SK-N-DZ (cell line): ENCODE data around the gene D2HGDH.
"Not testable (repeated sequence)": the region's sequence is repeated elsewhere in the genome, so short reads cannot be mapped to it uniquely, and the experiment has no call there.

ENCODE experiments used
- DNase-seq: peaks from one replicate; pipeline ENCODE4 v3.0.0-alpha.2; 2015; ENCODE audit warnings: low spot score

The D2HGDH gene

GRCh38 chr2:241806217-241806616, 71.8 kb downstream of the D2HGDH start:
- DNase-seq: peak; percentile 67

GRCh38 chr2:241808051-241808720, 73.8 kb downstream of the D2HGDH start:
- DNase-seq: peak; percentile 78

- peak; percentile 83 for DNase-seq
Observed at GRCh38 chr2:241808721-241809382, 74.4 kb downstream of the D2HGDH start, which contains the start of gene NEU4. NEU4 (plus strand) TSS chr2:241809193; CDS start chr2:241814485, 5,292 bp downstream.

GRCh38 chr2:241809383-241810306, 75.2 kb downstream of the D2HGDH start:
- no peak for DNase-seq

GRCh38 chr2:241810307-241811200, 76.1 kb downstream of the D2HGDH start:
- no peak for DNase-seq

- DNase-seq: no peak
Observed at GRCh38 chr2:241811201-241811951, 76.9 kb downstream of the D2HGDH start.

GRCh38 chr2:241811952-241812729, 77.7 kb downstream of the D2HGDH start:
- no peak for DNase-seq

GRCh38 chr2:241812730-241813643, 78.6 kb downstream of the D2HGDH start:
- no peak for DNase-seq

GRCh38 chr2:241813644-241814392, 79.4 kb downstream of the D2HGDH start:
- no peak for DNase-seq

- DNase-seq: no peak
Observed at GRCh38 chr2:241814393-241814642, 79.9 kb downstream of the D2HGDH start.

- DNase-seq: no peak
Observed at GRCh38 chr2:241814643-241815476, 80.4 kb downstream of the D2HGDH start.

- no peak for DNase-seq
Observed at GRCh38 chr2:241815477-241816430, 81.3 kb downstream of the D2HGDH start.

GRCh38 chr2:241816431-241817121, 82.1 kb downstream of the D2HGDH start:
- DNase-seq: no peak

- DNase-seq: no peak
Observed at GRCh38 chr2:241817126-241817820, 82.8 kb downstream of the D2HGDH start.

- DNase-seq: not testable (repeated sequence)
Observed at GRCh38 chr2:241817821-241818215, 83.4 kb downstream of the D2HGDH start.
